Hematopoietic multipotent progenitor cell treated with erythropoietin and hydrocortisone succinate and interleukin-3 and kit ligand, for 15 days (in vitro differentiated cells): ENCODE data around the gene GGT1.
"Not testable (repeated sequence)": the region's sequence is repeated elsewhere in the genome, so short reads cannot be mapped to it uniquely, and the experiment has no call there.

Experiments used
- DNase-seq: peaks from one replicate; pipeline ENCODE4 v3.0.0-alpha.2; 2015; ENCODE audit warnings: low spot score

GGT1 gene

DNA sequence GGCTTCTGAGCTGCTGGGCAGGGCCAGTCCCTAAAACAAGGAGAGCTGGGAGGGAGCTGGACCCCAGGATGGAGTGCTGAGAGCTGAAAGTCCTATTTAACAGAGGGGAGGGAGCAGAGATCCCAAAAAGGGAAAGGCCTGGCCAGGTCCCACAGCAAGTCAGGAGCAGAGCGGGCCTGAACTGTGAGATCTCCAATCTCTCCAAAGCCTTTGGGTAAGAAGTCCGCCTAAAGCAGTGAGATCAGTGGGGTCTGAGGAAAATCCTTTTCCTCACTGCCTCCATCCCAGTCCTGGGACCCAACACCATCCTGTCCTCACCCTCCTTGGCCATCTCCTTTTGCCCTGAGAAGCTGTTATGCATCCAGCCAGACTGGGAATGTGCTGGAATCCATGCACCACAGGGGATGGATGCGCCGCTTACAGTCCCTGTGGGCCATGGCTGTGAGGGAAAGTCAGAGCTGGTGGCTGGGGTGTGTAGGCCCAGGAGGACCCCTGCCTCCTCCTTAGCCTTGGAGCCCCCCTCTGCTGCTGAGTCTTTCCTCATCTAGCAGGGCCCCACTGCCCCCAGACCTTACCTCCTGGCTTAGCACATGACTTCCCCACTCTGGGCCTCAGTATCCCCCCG is 18.7 kb upstream of the GGT1 start:
- no peak for DNase-seq

DNA sequence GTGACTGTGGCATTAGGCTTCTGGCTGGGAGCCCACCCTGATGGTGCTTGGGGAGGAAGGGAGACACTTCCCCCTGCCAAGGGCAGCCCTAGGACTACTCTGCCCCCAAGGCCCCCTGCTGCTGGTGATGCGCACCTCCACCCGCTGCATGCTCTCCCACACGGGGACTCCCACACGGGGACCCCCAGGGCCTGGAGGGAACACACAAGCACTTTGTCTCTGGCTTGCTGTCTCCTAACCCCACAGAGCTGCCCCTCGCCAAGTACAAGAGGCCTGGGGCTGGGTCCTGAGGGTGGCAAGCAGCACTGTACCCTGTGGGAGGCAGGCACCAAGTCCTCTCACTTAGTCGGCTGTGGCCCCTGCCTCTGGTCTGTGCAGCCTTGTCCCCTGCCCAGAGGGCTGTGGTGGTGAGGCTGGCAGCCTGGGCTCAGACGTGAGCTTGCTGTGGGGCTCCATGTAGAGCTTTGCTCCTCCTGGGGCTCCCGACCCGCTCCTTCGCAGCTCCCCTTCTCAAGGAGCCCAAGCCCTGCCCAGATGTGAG is 18.1 kb upstream of the GGT1 start:
- no peak for DNase-seq

GRCh38 chr22:24585461-24585860 is 17.5 kb upstream of the GGT1 start:
- no peak for DNase-seq

GRCh38 chr22:24585927-24586546 is 17.0 kb upstream of the GGT1 start:
- no peak for DNase-seq

DNA sequence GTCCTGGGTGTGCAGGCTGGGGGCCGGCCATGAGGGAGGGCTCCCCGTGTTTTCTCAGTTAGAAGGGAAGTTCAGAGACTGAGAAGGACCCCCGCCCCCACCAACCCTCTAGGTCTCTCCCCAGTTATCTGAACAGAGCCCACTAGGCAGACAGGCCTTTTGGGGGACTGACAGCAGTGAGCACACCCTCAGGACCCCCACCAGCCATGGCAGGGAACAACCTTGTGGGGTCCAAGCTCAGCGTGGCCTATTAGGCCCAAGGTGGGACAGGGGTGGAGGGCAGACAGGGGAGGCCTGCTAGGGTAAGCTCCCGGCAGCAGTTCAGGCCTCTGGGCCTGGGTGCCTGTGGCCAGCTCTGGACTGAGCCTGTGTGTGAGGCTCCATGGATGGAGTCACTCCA is 15.7 kb upstream of the GGT1 start:
- DNase-seq, result no peak

DNA sequence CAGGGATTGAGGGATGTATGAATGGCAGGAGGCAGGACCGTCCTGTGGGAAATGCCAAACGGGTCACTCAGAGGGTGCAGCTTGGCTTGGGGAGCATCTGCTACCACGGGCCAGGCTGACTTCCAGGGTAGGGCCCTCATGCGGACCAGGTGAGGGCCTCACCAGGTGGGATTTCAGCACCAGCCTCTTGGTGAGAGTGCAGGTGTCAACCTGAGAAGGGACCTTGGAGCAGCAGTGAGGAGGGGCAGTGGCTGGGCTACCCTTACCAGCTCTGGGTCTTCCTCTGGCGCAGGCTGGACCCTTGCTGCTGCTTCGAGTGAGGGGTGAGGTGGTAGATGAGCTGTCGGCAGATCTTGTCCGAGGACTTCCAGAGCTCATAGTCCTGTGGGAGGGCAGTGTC is 15.0 kb upstream of the GGT1 start:
- no peak for DNase-seq

GRCh38 chr22:24588381-24588756 is 14.6 kb upstream of the GGT1 start:
- no peak for DNase-seq

DNA sequence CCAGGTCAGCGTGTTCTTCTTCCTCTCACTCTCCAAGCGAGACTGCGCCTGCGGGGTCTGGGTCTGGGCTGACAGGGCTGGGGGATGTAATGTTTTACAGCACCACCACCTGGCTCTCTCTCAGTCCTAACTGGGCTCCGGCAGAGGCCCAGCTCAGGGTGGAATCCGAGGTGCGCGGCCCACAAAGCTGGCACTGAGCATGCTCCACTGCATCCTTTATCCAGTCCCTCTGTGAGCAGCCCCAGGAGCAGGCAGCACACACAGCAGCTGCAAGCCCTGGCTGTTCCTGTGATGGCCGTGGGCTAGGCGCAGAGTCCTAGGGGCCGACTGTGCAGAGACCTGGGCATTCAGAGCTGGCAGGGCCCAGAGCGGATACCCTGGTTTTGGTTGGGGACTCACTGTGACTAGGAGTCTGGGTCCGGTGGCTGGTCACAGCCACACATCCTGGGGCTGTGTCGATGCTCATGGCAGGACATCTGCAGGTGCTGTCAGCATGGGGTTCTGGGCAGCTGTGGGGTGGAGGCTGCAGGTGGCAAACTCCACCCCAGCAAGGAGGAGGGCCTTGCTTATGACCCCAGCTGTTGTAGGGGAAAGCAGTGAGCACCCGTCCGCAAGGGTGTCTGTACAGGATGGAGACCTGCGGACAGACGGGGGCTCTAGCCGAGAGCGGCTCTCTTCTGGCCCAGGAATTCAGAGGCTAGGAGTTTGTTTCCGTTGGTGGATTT is 14.1 kb upstream of the GGT1 start:
- DNase-seq, result no peak

- DNase-seq, result no peak
These were observed 13.4 kb upstream of the GGT1 start for GRCh38 chr22:24589518-24590030.

DNA sequence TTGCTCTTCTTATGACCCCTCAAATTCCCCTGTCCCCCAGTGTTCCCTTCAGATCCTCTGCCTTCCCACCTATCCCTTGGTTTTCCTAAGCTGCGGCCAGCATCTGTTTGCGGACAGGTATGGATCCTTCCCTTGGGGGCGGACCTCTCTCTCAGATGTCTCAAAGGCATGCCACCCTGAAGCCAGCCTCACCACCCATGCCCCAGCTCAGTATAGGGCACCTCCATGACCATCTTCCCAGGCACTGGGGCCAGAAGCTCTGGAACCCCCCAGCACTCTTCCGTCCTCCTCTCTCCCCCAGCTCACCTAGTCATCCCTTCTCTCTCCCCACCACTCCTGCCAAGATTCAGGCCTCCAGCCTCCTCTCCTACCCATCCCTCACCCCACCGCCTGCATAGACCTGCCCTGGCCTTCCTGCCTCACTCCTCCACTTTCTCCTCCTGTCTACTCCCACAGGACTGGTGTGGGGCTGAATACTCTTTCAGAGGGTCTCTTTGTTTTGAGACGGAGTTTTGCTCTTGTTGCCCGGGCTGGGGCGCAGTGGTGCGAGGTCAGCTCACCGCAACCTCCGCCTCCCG is 12.3 kb upstream of the GGT1 start:
- no peak for DNase-seq

DNA sequence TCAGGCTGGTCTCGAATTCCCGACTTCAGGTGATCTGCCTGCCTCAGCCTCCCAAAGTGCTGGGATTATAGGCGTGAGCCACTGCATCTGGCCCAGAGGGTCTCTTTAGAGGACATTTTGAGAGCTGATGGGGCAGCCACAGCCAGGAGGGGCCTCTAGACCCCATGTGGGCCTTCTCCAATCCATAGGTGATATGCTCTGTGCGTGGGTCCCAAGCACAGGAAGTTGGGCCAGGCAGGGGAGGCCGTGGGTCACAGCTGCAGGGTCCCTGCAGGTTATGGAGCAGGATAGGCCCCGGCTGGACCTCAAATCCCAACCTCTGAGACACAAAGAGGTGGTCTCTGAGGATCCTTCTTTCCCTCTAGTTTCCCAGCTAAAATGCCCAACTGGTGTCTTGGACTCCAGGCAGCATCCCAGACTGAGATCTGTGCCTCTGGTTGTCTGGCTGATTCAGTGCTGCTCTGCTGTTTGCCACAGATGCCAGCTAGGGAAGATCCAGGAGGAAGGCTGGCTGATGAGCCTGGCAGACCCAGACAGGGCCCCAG is 11.6 kb upstream of the GGT1 start:
- DNase-seq, result no peak

DNA sequence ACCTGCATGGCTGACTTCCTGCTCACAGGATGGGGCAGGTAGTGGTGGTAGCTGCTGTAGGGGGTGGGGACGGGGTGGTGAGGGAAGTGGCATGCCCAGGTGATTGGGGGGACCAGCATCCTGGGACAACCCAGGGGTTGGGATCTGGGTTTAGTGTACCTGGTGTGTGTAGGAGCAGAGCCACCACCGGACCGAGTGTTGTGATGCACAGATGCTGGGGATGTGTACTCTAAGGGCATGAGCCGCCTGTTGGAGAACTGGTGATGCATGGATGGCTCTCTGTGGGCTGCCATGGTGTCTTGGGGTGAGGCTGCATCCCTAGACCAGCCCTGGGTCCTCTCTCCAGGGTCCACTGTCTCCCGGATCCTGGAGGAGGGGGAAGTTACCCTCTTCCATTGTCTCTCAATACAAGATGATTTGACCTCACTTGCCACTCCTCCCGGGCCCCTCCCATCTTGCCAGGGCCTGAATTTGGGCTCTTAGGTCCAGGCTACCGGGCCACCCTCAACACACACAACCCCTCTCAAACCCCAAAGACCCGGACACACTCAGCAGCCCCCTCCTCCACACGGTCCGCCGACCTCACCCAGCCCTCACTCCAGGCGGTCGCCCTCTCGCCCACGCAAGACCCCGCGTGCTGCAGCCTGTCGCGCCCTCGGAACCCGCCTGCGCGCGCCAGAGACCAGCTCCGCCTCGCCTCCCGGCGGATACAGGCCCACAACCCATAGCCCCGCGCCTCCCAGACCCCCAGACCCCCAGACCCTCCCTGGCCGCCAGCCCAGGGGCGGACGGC is 10.7 kb upstream of the GGT1 start:
- DNase-seq, result no peak

DNA sequence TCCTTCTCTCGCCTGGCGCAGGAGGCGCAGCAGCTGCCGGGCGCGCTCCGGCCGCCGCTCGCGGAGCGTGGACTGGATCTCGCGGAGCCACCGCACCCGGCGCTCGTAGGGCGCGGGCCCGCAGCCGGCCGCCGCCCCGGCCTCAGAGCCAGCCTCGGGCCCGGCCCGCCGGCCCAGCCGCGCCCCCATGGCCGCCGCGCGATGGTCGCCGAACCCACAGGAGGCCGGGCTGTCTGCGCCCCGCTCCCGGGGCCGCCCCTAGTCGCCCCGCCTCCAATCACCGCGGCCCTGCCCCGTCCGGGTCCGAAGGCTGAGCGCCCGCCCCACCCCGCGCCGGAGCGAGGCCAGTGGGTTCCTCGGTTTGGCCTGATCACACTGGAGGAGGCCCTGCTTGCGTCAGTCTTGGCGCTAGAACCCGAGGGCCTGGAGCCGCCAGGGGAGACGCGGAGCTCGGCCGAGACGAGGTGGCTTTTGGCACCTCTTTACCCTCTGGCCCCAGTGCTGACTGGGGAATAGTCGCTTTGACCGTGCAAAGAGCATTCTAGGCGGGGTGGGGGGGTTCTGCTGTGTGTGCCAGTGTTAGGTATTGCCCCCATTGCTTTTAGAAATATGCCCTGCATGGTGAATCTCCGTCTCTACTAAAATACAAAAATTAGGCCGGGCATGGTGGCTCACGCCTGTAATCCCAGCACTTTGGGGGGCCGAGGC is 10.0 kb upstream of the GGT1 start, which contains the start of gene LRRC75B:
TSS of gene LRRC75B (minus strand) at position 223 of the 708 bp plus-strand sequence. CDS start at position 189, 34 bp downstream.
- DNase-seq, result peak; percentile 36

DNA sequence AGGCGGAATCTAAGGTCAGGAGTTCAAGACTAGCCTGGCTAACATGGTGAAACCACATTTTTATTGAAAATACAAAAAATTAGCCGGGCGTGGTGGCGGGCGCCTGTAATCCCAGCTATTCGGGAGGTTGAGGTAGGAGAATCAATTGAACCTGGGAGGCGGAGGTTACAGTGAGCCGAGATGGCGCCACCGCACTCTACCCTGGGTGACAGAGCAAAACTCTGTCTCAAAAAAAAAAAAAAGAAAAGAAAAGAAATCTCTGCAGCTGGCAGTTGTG is 9.5 kb upstream of the GGT1 start:
- DNase-seq, result not testable (repeated sequence)

DNA sequence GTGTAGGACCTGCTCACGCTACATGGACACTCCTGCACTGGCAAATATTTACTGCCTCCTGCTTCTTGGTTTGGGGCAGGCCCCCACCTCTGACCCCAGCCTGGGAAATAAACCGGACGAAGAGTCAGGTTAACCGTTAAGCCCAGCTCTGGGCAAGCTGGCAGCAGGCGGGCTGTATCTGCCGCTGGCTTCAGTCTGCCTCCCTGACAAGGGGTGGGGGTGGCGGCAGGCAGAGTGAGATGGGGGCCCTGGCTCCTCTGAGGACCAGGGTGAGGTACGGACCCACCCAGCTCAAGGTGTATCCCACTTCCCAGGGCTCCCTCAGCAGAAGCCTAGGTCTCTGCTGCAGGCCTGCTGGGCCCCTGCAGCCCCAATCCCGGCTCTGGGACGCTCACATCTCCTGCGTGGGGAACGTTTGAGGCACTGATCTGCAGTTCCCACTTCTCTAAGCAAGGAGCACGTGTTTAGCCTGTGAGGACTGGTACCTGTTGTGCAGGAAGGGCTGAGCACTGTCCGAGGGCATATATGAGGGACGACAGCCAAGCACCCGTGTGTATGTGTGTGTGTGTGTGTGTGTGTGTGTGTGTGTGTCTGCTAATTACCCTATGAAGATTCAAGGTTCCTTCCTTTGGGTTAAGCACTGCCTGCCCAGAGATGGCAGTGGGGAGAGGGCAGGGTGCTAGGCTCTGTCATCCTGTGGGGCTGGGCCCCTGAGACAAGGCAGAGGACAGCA is 9.0 kb upstream of the GGT1 start:
- DNase-seq, result no peak

DNA sequence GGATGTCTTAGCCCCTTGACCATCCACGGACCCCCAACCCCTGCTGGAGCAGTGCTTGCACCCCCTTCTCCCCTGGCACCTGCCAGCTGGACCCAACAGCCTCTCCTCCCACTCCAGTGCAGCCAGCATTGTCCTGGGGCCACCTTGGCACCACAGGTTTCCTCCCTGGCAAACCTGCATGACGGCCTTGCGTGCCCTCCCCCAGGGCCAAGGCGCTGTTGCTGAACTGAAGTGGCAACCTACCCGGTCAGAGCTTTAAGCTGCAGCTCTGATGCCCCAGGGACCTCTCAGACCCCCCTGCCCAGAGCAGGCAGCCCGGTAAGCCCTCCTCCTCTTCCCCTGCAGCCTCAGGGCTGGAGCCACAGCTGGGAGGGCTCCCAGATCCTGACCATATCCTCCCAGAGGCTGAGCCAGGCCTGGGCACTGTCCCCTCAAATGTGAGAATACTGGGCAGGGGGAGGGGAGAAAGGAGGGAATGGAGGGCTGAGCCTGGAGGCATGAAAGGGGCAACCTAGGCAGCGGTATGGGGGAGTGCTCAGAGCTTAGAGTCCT is 8.3 kb upstream of the GGT1 start:
- no peak for DNase-seq

- DNase-seq, result no peak
These were observed 7.8 kb upstream of the GGT1 start for GRCh38 chr22:24595228-24595627.

- no peak for DNase-seq
These were observed 7.1 kb upstream of the GGT1 start for GRCh38 chr22:24595863-24596262.

GRCh38 chr22:24597076-24597475 is 5.9 kb upstream of the GGT1 start:
- DNase-seq, result not testable (repeated sequence)

DNA sequence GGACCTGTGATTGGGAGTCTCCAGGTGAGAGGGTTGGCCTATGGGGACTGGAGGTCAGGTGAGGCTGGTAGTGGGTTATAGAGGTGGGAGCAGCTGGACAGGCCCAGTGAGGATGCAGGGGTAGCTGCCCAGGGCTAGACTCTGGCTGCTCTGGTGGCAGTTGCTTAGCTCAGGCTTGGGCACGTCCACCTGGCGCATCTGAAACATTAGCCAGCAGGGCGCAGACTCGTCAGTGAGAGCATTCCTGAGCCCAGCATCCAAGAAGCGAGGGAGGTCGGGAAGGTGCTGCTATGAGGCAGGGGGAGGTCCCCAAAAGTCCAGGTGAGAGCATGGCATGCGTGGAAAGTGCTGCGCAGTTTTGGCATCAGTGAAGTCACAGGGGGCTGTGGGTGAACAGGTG is 3.5 kb upstream of the GGT1 start:
- peak; percentile 1 for DNase-seq
